LHCN-M2 (cell line): ENCODE measurements around the gene SORCS2. TPM values are rescaled to one million over a fixed set of nuclear protein-coding genes. Genes with fewer than 3 reads are reported as not detected.

ENCODE experiments used
- DNase-seq: peaks from one replicate; pipeline ENCODE4 v3.0.0-alpha.2; 2012; ENCODE audit warnings: low read depth
- total RNA-seq: library from RNA; depleted of rRNA; stranded (reverse); fragments of >200 nt; gene quantifications from 2 replicates; pipeline ENCODE4 v1.2.3, GENCODE V29; 2014

The SORCS2 gene
- total RNA-seq, 1 experiment from 2014 or later: 0.52 TPM

GRCh38 chr4:7519638-7520376 is 327.5 kb downstream of the SORCS2 start:
- no peak for DNase-seq

- no peak for DNase-seq
Observed at GRCh38 chr4:7521666-7522065, 329.3 kb downstream of the SORCS2 start.

- no peak for DNase-seq
Observed at GRCh38 chr4:7522452-7523220, 330.3 kb downstream of the SORCS2 start.

- no peak for DNase-seq
Observed at GRCh38 chr4:7523526-7523925, 331.2 kb downstream of the SORCS2 start.

DNA sequence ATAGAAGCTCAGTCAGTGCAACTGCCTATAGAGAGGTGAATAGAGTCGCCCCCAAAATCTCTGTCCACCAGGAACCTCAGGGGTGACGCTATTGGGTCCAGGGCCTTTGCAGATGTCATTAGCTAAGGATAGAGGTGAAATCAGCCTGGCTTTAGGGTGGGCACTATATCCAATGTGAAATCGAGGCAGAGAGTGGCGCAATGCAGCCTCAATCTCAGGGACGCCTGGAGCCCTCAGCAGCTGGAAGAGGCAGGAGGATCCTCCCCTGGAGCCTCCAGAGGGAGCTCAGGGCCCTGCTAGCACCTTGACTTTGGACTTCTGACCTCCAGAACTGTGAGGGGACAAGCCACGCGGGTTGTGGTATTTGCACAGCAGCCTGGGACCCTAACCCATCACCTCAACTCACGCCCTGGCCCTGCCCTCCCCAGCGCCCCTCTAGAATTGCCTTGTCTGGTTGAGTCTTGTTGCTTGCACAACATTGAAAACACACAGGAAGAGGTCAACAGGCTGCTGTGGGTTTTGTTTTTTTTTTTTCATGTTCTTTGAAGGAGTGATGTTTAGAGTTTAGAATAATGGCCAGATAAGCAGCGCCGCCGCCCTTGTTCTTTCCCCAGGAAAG is 331.8 kb downstream of the SORCS2 start:
- DNase-seq: no peak

DNA sequence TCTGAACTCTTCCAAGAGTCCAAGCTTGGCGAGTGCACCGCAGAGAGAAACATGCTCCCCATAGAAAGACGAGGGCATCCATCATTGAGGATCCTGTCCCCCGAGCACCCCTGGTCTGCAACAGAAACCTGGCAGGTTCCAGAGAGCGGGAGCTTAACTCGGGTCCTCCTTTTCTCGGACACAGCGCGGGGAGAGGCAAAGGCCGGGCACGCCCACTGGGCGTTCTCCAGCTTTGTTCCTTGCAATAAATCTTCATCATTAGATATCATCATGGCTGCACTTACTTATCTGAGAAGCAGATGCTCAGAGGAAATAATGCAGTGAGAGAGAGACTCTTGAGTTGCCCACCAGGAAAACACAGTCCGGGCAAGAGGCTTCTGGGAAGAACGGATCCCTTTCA is 332.5 kb downstream of the SORCS2 start:
- no peak for DNase-seq

- no peak for DNase-seq
Observed at GRCh38 chr4:7526491-7526890, 334.2 kb downstream of the SORCS2 start.

DNA sequence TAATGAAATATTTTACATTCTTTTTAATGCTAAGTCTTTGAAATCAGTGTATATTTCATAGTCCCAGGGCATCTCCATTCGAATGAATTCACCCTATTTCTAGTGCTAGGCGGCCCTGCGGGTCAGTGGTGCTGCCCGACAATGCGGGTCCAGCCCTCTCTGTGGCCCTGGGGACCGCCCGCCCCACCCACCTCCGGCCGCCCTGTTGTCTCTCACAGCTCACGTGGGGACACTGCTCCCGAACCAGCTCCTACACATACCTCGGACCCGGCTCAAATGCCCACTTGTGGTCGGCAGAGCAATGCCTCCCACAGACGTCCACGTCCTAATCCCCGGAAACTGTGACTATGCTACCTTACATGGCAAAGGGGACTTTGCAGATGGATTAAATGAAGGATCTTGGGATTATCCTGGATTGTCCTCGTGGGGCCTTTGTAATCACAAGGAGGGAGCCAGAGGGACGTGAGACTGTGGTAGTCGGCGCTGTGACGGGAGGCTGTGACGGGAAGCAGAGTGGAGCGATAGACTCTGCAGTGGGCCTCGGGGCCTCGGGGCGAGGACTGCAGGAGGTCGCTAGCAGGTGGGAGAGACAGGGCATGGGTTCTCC is 334.7 kb downstream of the SORCS2 start:
- DNase-seq: no peak

DNA sequence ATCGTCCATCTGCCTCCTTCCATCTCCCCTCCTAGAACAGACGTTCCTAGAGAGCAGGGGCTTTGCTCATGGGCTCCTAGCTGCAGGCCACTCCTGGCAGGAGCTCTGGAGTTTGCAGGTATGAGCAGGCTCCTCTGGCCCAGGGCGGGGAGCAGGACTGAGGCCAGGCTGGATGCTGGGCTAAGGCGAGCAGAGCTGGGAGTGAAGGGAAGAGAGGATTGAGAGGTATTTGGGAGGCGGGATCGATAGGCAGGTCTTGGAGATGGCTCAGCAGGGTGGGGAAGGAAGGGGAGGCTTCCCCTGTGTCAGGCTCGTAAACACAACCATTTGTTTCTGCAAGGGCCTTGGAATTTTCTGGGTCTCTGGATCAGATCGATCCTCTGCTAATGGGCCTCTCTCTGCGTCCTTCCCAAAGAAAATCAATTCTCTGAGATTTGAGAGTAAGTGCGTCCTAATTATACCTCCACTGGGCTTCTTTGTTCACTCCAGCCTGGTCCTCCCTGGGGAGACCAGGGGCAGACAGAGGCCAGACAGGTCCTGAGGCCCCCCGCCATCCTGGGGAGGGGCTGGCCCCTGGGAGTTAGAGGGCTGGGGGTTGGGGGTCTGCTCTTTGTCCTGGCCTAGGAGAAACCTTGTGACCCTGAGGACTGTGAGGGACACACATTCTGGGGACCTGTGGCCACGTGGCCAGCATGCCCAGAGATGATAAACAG is 337.2 kb downstream of the SORCS2 start:
- DNase-seq: no peak

DNA sequence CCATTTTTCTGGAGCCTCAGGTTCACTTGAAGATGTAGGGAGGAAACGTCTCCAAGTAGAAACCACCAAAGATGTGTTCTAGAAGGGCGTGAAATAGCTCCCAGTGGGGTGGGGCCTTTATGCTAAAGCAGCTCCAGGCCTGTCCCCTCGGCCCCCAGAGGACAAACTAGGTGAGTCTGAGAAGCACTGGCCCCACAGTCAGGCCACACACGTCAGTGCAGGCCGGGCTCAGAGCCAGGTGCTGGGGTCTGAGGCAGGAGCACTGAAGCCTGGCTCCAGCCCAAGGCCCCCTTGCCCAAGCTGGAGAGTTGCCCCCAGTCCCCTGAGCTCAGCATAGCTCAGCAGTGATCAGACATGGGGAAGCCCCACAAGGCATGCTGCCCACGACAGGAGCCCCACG is 337.7 kb downstream of the SORCS2 start:
- DNase-seq: no peak

- no peak for DNase-seq
Observed at GRCh38 chr4:7530932-7531639, 338.7 kb downstream of the SORCS2 start.

- DNase-seq: no peak
Observed at GRCh38 chr4:7531640-7531994, 339.3 kb downstream of the SORCS2 start.

DNA sequence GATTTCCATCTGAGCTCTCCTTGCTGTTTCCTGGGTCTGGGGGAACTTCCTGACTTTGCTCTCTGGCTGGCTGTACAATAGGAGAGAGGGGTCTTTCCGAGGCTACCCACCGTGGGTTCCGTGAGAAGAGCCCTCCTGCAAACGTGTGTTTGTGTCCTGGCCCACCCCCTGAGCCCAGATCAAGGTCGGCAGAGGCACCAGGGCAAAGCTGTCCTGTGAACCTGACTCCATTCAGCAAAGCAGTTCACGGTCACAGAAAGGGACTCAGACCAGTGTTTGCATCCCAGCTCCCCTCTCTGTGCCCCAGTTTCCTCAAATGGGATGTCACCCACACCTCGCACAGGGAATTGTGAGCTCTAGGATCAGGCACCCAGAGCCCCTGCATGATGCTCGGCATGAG is 339.7 kb downstream of the SORCS2 start:
- no peak for DNase-seq

DNA sequence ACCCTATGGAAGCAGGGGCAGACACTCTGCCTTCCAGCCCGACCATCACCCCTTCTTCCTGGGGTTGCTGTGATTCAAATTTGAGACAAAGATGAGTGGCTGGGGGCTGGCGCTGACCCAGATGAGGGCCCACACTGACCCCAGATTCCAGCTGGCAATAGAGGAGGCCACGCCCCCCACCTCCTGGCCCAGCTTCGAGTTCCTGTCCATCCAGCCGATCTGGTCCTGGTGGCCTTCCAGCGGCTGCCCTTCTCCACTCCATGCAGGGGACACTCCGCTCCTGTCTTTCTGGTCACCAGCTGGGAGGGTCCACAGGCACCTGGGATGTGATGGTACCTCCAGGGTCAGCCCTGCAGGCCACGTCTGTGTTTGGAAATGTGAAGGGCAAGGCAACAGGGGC is 340.9 kb downstream of the SORCS2 start:
- DNase-seq: no peak

DNA sequence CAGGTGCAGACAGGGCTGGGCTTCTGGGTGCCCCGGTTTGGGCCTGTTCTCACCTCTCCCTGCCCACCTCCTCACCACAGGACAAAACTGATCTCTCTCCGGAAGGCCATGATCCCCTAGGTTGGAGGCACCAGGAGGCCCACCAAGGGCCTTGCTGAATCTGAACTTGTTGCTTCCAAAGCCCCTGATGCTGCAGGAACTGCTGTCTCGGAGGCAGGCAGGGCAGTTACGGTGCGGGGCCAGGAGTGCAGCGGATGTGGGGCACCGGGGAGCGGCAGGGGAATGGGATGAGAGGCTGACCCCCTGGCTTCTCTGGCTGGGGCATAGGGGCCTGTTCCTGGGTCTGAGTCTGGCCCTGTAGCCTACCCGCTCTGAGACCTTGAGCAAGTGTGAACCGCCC is 342.8 kb downstream of the SORCS2 start:
- no peak for DNase-seq

GRCh38 chr4:7535619-7536018 is 343.3 kb downstream of the SORCS2 start:
- DNase-seq: no peak

GRCh38 chr4:7536876-7537275 is 344.5 kb downstream of the SORCS2 start:
- no peak for DNase-seq

DNA sequence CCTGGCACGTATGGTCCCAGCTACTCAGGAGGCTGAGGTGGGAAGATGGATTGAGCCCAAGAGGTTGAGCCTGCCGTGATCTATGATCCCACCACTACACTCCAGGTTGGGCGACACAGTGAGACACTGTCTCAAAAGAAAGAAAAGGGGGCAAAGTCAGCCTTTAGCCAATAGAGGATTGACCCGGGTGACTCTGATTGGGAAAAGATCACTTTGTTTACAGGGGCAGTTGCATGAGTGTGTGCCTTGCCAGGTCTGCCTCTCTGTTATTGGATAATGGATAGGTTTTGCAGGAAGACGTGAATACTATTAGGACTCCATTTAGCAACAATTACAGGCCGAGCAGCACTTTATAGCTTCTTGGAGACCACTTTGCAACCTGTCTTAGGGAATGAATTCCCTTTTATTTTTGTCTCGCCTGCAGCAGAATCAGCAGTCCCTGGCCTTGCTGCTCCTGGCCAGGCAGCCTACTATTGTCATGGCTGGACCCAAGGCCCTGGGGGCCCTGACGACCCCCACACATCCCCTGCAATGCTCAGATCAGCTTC is 345.6 kb downstream of the SORCS2 start:
- DNase-seq: no peak

GRCh38 chr4:7538518-7538917 is 346.2 kb downstream of the SORCS2 start:
- DNase-seq: no peak

DNA sequence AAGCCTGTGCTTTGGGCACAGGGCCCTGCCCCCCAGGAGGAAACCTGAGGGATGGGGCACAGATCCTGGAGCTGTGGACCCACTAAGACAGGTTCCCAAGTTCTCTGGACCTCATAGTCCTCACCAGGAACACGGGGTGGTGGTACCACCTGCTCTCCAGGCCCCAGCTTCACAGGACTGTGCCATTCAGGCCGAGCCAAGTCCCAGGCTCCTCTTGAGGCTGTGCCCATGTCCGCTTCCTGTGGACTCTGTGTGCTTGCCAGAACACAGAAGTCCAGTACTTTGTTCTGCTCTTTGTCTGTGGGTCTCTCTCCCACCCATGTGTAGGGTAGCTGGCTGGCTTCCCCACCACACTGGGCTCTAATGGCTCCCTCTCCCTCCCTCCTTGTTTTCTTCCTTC is 346.8 kb downstream of the SORCS2 start:
- no peak for DNase-seq

GRCh38 chr4:7539659-7540058 is 347.3 kb downstream of the SORCS2 start:
- DNase-seq: no peak
